ENCODE data around the gene SPINK6. TPM values are rescaled to one million over a fixed set of nuclear protein-coding genes. Genes with fewer than 3 reads are reported as not detected.

The SPINK6 gene, protein sequence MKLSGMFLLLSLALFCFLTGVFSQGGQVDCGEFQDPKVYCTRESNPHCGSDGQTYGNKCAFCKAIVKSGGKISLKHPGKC
- total RNA-seq (2021) (not detected in 2 replicates), Bru-seq, nascent RNA (not detected), BruChase-seq, experiment 1, labeled RNA remaining after a 2-hour chase (not detected), BruChase-seq, experiment 2, labeled RNA remaining after a 6-hour chase (not detected)
- long read RNA-seq = 0 reads

DNA sequence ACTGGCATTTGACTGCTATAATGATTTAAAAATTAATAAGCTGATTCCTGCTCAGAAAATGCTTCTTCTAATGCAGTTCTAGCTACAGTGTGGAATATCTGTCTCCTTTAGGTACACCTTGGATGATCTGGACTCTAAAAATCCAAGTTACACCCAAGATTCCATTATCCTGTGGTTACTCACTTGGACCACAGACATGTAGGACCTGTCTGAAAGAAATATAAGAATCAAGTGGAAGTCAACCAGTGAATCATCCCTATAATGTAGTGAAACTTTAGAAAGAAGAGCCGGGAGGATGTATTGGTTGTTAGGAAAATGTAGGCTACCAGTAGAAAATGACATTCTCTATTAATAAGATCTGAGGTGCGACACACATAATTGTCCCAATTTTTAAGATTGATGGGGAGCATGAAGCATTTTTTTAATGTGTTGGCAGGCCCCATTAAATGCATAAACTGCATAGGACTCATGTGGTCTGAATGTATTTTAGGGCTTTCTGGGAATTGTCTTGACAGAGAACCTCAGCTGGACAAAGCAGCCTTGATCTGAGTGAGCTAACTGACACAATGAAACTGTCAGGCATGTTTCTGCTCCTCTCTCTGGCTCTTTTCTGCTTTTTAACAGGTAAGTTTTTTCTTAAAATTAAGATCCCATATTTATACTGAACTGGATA is at the start of gene SPINK6:
Gene SPINK6, plus strand, starts transcription at position 512 of the 673 bp plus-strand sequence. Its CDS starts 55 bp downstream, at position 567.
- Histone ChIP-seq H3K4me3 (ENCODE audit: low read depth, low read length, poor library complexity, severe bottlenecking) (no peak within 1 kb of the TSS), H3K27me3 (replicated peaks; ENCODE audit: insufficient read depth, low read depth, low read length, poor library complexity) (peaks cover 45% of the 10 kb centered on the region), H3K27ac (ENCODE audit: low read depth, low read length, poor library complexity, severe bottlenecking) (no peak within 1 kb of the TSS), H3K9me3 (ENCODE audit: low read depth, low read length, poor library complexity, severe bottlenecking) (no peaks in the 10 kb centered on the region), H3K4me1 (ENCODE audit: insufficient read depth, low read length, poor library complexity, severe bottlenecking) (no peaks in the 10 kb centered on the region), H3K36me3 (ENCODE audit: insufficient read depth, low read length, poor library complexity, severe bottlenecking) (no peaks in the 10 kb centered on the region)
- DNase-seq (ENCODE audit: low spot score) = no peak
- POLR2A ChIA-PET (ENCODE audit: low non-redundant PET) = no interaction called here
- CTCF ChIA-PET = no interaction called here
- no TSS peak for BruUV-seq (replicated peaks)
- TF ChIP-seq CTCF (conservative IDR thresholded peaks at IDR 0.05; ENCODE audit: low read depth, low read length) (no peak), EZH2 (IDR thresholded peaks at IDR 0.05; ENCODE audit: borderline replicate concordance, low read depth, low read length, poor library complexity, severe bottlenecking) (no peak)
- intact Hi-C loops (cut with micrococcal nuclease; ENCODE audit: unreplicated experiment) = no loop called here

DNA sequence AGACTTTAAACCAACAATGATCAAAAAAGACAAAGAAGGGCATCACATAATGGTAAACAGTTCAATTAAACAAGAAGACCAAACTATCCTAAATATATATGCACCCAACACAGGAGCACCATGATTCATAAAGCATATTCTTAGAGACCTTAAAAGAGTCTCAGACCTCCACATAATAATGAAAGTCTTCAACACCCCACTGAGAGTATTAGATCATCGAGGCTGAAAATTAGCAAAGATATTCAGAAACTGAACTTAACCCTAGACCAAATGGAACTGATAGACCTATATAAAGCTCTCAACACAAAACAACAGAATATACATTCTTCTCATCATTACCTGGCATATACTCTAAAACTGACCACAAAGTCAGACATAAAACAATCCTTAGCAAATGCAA is 46.2 kb upstream of the SPINK6 start:
- Histone ChIP-seq H3K4me3 (ENCODE audit: low read depth, low read length, poor library complexity, severe bottlenecking) (no peak overlapping the region), H3K36me3 (ENCODE audit: insufficient read depth, low read length, poor library complexity, severe bottlenecking) (no peaks in the 10 kb centered on the region), H3K27ac (ENCODE audit: low read depth, low read length, poor library complexity, severe bottlenecking) (no peak overlapping the region), H3K27me3 (replicated peaks; ENCODE audit: insufficient read depth, low read depth, low read length, poor library complexity) (no peaks in the 10 kb centered on the region), H3K4me1 (ENCODE audit: insufficient read depth, low read length, poor library complexity, severe bottlenecking) (no peaks in the 10 kb centered on the region), H3K9me3 (ENCODE audit: low read depth, low read length, poor library complexity, severe bottlenecking) (no peaks in the 10 kb centered on the region)
- DNase-seq (ENCODE audit: low spot score) = no peak
- ChIA-PET POLR2A (ENCODE audit: low non-redundant PET) (no interaction called here), CTCF (no interaction called here)
- intact Hi-C loops (cut with micrococcal nuclease; ENCODE audit: unreplicated experiment) = no loop called here
- no TSS peak for BruUV-seq (replicated peaks)
- TF ChIP-seq EZH2 (IDR thresholded peaks at IDR 0.05; ENCODE audit: borderline replicate concordance, low read depth, low read length, poor library complexity, severe bottlenecking) (no peak), CTCF (conservative IDR thresholded peaks at IDR 0.05; ENCODE audit: low read depth, low read length) (no peak)

GRCh38 chr5:148162038-148162437 is 40.8 kb upstream of the SPINK6 start:
- no peaks in the 10 kb centered on the region for H3K4me1 ChIP-seq (ENCODE audit: insufficient read depth, low read length, poor library complexity, severe bottlenecking)
- no peak overlapping the region for H3K27ac ChIP-seq (ENCODE audit: low read depth, low read length, poor library complexity, severe bottlenecking)
- intact Hi-C loops (cut with micrococcal nuclease; ENCODE audit: unreplicated experiment) = no loop called here
- no TSS peak for BruUV-seq (replicated peaks)
- H3K36me3 ChIP-seq (ENCODE audit: insufficient read depth, low read length, poor library complexity, severe bottlenecking) = no peaks in the 10 kb centered on the region
- POLR2A ChIA-PET (ENCODE audit: low non-redundant PET) = no interaction called here
- H3K27me3 ChIP-seq (replicated peaks; ENCODE audit: insufficient read depth, low read depth, low read length, poor library complexity) = peaks cover 19% of the 10 kb centered on the region
- DNase-seq (ENCODE audit: low spot score) = no peak
- no peaks in the 10 kb centered on the region for H3K9me3 ChIP-seq (ENCODE audit: low read depth, low read length, poor library complexity, severe bottlenecking)
- CTCF ChIA-PET = no interaction called here
- TF ChIP-seq EZH2 (IDR thresholded peaks at IDR 0.05; ENCODE audit: borderline replicate concordance, low read depth, low read length, poor library complexity, severe bottlenecking) (no peak), CTCF (conservative IDR thresholded peaks at IDR 0.05; ENCODE audit: low read depth, low read length) (no peak)
- no peak overlapping the region for H3K4me3 ChIP-seq (ENCODE audit: low read depth, low read length, poor library complexity, severe bottlenecking)
